Ishikawa (cell line): Measurements from ENCODE around the gene GPRC5D.

Experiments
- CEBPB ChIP-seq: IDR thresholded peaks from 2 replicates; pipeline ENCODE4 v1.6.1; 2012
- CREB1 ChIP-seq: IDR thresholded peaks from 2 replicates; pipeline ENCODE4 v1.6.1; 2012; ENCODE audit warnings: low read depth
- EGR1 ChIP-seq: IDR thresholded peaks from 2 replicates; pipeline ENCODE4 v1.6.1; 2012
- EP300 ChIP-seq: IDR thresholded peaks from 2 replicates; pipeline ENCODE4 v1.6.1; 2012; ENCODE audit warnings: borderline replicate concordance
- FOXM1 ChIP-seq: IDR thresholded peaks from 2 replicates; pipeline ENCODE4 v1.6.1; 2012; ENCODE audit warnings: low read depth, borderline replicate concordance
- NFIC ChIP-seq: IDR thresholded peaks from 2 replicates; pipeline ENCODE4 v1.6.1; 2012
- RAD21 ChIP-seq: IDR thresholded peaks from 2 replicates; pipeline ENCODE4 v1.6.1; 2012; ENCODE audit warnings: low read depth
- TAF1 ChIP-seq: IDR thresholded peaks from 2 replicates; pipeline ENCODE4 v1.6.1; 2012; ENCODE audit warnings: low read depth, mild to moderate bottlenecking
- TCF12 ChIP-seq: IDR thresholded peaks from 2 replicates; pipeline ENCODE4 v1.6.1; 2012; ENCODE audit warnings: low read depth
- TEAD4 ChIP-seq: IDR thresholded peaks from 2 replicates; pipeline ENCODE4 v1.6.1; 2012
- YY1 ChIP-seq: IDR thresholded peaks from 2 replicates; pipeline ENCODE4 v1.6.1; 2012; ENCODE audit warnings: low read depth
- ZBTB7A ChIP-seq: IDR thresholded peaks from 2 replicates; pipeline ENCODE4 v1.6.1; 2012; ENCODE audit warnings: low read depth
- TF ChIP-seq, protein P1 (sequence below): IDR thresholded peaks from 2 replicates; pipeline ENCODE4 v1.6.1; 2012
- TF ChIP-seq, protein P2 (sequence below): IDR thresholded peaks from 2 replicates; pipeline ENCODE4 v1.6.1; 2012
- TF ChIP-seq, protein P3 (sequence below): IDR thresholded peaks from 2 replicates; pipeline ENCODE4 v1.6.1; 2012; ENCODE audit warnings: low read depth, mild to moderate bottlenecking

The GPRC5D gene

DNA sequence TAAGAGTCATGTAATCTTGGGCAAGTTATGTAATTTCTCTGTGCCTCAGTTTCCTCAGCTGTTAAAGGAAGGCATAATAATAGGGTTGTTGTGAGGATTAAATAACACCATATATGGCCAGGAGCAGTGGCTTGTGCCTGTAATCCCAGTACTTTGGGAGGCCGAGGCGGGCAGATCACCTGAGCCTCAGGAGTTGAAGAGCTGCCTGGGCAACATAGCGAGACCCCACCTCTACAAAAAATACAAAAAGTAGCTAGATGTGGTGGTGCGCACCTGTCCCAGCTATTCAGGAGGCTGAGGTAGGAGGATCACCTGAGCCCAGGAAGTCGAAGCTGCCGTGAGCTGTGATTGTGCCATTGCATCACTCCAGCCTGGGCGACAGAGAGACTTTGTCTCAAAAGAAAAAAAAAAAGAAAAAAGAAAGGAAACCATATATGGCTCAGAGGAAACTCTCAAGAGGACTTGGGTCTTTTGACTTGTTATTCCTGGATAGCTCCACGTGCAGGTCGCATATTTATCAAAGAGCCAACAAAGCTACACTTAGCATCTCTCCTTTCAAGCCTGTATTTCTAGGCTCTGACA lies 53.7 kb downstream of the GPRC5D start:
- peak; percentile 70 for TF ChIP-seq CEBPB
- no peak for TF ChIP-seq EP300

DNA sequence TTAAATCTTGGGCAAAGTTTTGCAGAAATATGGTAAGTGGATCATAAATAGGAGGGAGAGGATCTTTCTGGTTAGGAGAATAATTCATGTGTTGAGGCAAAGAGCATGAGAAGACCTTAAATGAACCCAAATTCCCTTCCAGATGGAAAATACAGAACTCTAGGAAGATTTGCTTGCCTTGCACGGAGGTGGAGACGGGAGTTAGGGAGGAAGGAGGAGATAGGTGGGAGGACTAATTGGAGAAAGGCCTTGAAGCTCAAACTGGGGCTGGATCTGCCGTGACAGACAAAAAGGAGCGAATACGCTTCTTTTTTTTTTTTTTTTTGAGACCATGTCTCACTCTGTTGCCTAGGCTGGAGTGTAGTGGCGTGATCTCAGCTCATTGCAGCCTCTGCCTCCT lies 54.7 kb downstream of the GPRC5D start:
- TF ChIP-seq, protein P1, sequence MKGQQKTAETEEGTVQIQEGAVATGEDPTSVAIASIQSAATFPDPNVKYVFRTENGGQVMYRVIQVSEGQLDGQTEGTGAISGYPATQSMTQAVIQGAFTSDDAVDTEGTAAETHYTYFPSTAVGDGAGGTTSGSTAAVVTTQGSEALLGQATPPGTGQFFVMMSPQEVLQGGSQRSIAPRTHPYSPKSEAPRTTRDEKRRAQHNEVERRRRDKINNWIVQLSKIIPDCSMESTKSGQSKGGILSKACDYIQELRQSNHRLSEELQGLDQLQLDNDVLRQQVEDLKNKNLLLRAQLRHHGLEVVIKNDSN, result no peak
- TF ChIP-seq EGR1, result no peak
- TF ChIP-seq, protein P2, sequence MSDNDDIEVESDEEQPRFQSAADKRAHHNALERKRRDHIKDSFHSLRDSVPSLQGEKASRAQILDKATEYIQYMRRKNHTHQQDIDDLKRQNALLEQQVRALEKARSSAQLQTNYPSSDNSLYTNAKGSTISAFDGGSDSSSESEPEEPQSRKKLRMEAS, result no peak
- TF ChIP-seq FOXM1, result no peak
- TF ChIP-seq, protein P3, sequence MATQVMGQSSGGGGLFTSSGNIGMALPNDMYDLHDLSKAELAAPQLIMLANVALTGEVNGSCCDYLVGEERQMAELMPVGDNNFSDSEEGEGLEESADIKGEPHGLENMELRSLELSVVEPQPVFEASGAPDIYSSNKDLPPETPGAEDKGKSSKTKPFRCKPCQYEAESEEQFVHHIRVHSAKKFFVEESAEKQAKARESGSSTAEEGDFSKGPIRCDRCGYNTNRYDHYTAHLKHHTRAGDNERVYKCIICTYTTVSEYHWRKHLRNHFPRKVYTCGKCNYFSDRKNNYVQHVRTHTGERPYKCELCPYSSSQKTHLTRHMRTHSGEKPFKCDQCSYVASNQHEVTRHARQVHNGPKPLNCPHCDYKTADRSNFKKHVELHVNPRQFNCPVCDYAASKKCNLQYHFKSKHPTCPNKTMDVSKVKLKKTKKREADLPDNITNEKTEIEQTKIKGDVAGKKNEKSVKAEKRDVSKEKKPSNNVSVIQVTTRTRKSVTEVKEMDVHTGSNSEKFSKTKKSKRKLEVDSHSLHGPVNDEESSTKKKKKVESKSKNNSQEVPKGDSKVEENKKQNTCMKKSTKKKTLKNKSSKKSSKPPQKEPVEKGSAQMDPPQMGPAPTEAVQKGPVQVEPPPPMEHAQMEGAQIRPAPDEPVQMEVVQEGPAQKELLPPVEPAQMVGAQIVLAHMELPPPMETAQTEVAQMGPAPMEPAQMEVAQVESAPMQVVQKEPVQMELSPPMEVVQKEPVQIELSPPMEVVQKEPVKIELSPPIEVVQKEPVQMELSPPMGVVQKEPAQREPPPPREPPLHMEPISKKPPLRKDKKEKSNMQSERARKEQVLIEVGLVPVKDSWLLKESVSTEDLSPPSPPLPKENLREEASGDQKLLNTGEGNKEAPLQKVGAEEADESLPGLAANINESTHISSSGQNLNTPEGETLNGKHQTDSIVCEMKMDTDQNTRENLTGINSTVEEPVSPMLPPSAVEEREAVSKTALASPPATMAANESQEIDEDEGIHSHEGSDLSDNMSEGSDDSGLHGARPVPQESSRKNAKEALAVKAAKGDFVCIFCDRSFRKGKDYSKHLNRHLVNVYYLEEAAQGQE, result no peak
- no peak for TF ChIP-seq TCF12
- no peak for TF ChIP-seq TEAD4
- no peak for TF ChIP-seq RAD21
- TF ChIP-seq EP300, result no peak
- no peak for TF ChIP-seq CREB1
- no peak for TF ChIP-seq NFIC
- TF ChIP-seq ZBTB7A, result no peak

DNA sequence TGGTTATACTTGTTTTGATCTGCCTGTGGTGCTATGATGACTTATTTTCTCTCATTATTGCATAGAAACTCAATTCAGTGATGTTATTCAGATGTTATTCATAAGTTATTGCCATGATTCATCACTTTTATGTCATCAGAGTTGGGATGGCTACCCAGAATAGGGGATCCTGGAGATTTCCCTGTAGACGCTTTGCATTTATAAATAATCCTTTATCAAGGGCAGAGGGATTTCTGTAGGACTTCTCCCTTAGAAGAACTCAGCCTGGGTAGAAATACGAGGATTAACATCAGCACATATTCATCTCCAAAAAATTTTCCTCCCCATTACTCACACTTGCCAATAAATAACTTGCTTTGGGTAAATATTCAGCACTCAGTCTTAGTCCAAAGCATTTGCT lies 55.7 kb downstream of the GPRC5D start:
- TF ChIP-seq NFIC, result no peak

DNA sequence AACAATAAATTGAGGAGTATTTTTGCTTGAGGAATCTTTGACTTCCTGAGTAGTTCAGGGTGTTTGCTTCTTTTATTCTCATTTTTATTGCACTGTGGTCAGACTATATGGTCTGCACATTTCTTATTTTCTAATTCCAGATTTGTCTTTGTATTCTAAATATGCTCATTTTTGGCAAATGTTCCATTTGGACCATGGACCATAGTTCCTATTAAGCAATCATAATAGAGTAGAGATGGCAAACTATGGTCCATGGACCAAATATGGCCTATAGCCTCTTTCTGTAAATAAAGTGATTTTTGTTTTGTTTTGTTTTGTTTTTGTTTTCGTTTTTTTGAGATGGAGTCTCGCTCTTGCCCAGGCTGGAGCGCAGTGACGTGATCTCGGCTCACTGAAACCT lies 58.5 kb downstream of the GPRC5D start:
- TF ChIP-seq, protein P3, result no peak
- no peak for TF ChIP-seq TEAD4
- no peak for TF ChIP-seq TCF12
- TF ChIP-seq, protein P1, result no peak
- no peak for TF ChIP-seq EP300
- TF ChIP-seq CREB1, result no peak
- no peak for TF ChIP-seq CEBPB
- TF ChIP-seq NFIC, result no peak
- TF ChIP-seq YY1, result no peak
- TF ChIP-seq RAD21, result no peak
- no peak for TF ChIP-seq TAF1
- no peak for TF ChIP-seq EGR1
- TF ChIP-seq, protein P2, result no peak
- TF ChIP-seq ZBTB7A, result no peak
- no peak for TF ChIP-seq FOXM1

DNA sequence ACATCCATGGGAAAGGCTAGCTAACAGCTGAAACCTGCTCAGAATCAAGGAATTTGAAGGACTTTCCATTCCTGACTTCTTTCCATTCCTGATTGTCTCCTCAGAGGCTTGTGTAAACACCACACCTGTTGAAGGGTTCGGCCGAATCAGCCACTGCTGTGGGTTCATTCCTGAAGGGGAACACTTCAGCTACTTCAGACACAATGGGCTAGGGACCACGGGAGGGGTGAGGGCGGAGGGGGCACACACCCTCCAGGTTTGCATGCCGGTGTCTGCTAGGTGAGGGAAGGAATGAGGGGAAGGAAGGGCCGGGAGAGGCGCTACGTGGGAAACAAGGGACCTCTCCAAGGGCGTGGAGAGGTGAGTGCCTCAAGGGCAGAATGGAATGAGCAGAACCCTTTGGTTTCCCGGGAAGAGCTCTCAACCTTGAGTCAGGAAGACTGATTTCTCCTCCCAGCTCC lies 59.3 kb downstream of the GPRC5D start:
- TF ChIP-seq NFIC, result no peak

DNA sequence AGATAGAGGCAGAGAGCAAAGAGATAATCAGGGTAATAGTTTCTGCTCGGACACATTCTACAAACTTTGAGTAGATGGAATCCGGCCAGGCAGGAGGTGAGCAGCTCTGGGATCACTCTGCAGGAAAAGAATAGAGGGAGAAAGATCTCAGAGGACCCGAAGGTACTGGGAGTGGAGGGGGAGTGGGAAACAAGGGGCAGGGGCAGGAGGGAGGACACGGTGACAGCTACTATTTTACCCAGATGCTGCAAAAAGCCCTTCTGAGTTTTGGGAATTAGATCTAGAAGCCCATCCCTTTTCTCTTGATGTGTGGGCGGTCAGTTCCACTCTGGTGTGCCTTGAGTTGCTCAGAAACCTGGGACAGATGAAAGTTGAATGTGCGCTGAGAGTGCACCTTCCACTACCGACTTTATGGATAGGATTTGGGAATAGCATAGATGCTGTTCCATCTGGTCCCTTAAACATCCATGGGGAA lies 60.1 kb downstream of the GPRC5D start:
- TF ChIP-seq EGR1, result no peak
- TF ChIP-seq, protein P3, result no peak
- TF ChIP-seq, protein P2, result no peak
- TF ChIP-seq TAF1, result no peak
- no peak for TF ChIP-seq CREB1
- TF ChIP-seq CEBPB, result no peak
- TF ChIP-seq EP300, result no peak
- no peak for TF ChIP-seq FOXM1
- TF ChIP-seq TCF12, result no peak
- no peak for TF ChIP-seq YY1
- TF ChIP-seq, protein P1, result no peak
- TF ChIP-seq ZBTB7A, result no peak
- no peak for TF ChIP-seq TEAD4
- TF ChIP-seq RAD21, result no peak
- no peak for TF ChIP-seq NFIC
